Measurements from ENCODE around the gene TSACC.

Gene TSACC

DNA sequence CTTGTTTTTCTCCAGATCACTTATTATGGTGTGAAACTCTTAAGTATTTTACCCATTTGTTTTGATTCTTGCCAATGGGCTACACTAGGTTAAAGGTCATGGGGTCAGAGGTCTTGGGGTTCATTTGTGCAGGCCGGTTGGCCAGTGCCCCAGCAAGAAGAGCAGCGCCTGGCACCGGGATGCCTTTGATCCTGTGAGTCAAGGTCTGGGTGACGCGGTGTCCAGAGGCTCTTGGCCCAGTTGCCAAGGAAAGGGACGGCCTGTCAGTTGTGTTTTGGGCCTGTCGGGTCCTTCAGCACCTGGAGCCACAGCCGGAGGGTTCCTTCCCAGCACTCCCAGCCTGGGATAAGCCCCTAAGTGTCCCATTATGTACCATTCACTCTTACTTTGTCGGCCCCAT, 55.8 kb downstream of the TSACC start:
- no peak for DNase-seq (ENCODE audit: low read depth, low spot score)

DNA sequence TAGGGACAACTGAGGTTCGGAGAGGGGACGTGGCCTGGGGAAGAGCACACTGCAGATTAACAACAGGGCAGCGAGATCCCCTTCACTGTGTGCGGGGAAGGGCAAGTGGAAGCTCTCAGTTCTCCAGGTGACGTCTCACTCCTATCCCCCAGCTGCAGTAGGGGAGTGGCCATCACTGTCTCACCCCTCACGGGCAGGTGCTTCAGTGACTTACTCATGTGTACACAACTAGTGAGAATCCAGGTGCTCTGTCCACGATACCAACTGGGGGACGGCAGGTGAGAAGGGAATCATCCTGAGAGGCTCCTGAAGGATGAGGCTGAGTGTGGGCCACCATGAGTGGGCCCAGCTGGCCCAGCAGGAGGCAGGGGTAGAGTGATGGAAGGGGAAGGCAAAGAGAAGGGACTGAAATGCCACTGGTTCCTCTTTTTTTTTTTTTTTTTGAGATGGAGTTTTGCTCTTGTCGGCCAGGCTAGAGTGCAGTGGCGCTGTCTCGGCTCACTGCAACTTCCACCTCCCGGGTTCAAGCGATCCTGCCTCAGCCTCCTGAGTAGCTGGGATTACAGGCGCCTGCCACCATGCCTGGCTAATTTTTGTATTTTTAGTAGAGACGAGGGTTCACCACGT, 56.6 kb downstream of the TSACC start:
- no peak for DNase-seq (ENCODE audit: low read depth, low spot score)

All from smooth muscle cell of the brain vasculature (primary cell).